ENCODE data around the gene CNTN2. TPM values are rescaled to one million over a fixed set of nuclear protein-coding genes. Genes with fewer than 3 reads are reported as not detected.

The CNTN2 gene
- not detected for total RNA-seq

GRCh38 chr1:205042911-205043806, at the start of gene CNTN2:
Gene CNTN2 (plus strand): TSS chr1:205043212. CDS start chr1:205053186, 9,974 bp downstream.
- ATAC-seq: no peak
- Mint-ChIP-seq H3K27me3 (peaks cover 11 to 23% of the 10 kb centered on the region in 2 donors), H3K36me3 (no peaks in the 10 kb centered on the region), H3K4me3 (no peak within 1 kb of the TSS), H3K9me3 (no peaks in the 10 kb centered on the region), H3K4me1 (ENCODE audit: low read depth in 2 of 2) (no peaks in the 10 kb centered on the region), H3K27ac (no peak within 1 kb of the TSS)
- no peak for DNase-seq (ENCODE audit: low spot score)

GRCh38 chr1:204994086-204994862, 48.7 kb upstream of the CNTN2 start:
- no peak overlapping the region for H3K4me3 Mint-ChIP-seq
- no peak for ATAC-seq
- no peak overlapping the region for H3K27ac Mint-ChIP-seq
- no peak for DNase-seq (ENCODE audit: low spot score)
- H3K9me3 Mint-ChIP-seq: no peaks in the 10 kb centered on the region
- H3K4me1 Mint-ChIP-seq (ENCODE audit: low read depth in 2 of 2): peaks cover 0 to 13% of the 10 kb centered on the region in 2 donors
- H3K36me3 Mint-ChIP-seq: no peaks in the 10 kb centered on the region
- peaks cover 5 to 11% of the 10 kb centered on the region in 2 donors for H3K27me3 Mint-ChIP-seq

- Mint-ChIP-seq H3K9me3 (no peaks in the 10 kb centered on the region), H3K27me3 (peaks cover 7 to 19% of the 10 kb centered on the region in 2 donors), H3K27ac (no peak overlapping the region), H3K4me3 (no peak overlapping the region), H3K4me1 (ENCODE audit: low read depth in 2 of 2) (peaks cover 0 to 11% of the 10 kb centered on the region in 2 donors), H3K36me3 (no peaks in the 10 kb centered on the region)
- DNase-seq (ENCODE audit: low spot score) (no peak), ATAC-seq (no peak)
These were observed 46.0 kb upstream of the CNTN2 start for GRCh38 chr1:204996981-204997380.

- ATAC-seq (no peak), DNase-seq (ENCODE audit: low spot score) (no peak)
- H3K9me3 Mint-ChIP-seq: no peaks in the 10 kb centered on the region
- no peak overlapping the region for H3K4me3 Mint-ChIP-seq
- peaks cover 0 to 4% of the 10 kb centered on the region in 2 donors for H3K4me1 Mint-ChIP-seq (ENCODE audit: low read depth in 2 of 2)
- H3K27me3 Mint-ChIP-seq: peaks cover 7 to 19% of the 10 kb centered on the region in 2 donors
- H3K27ac Mint-ChIP-seq: no peak overlapping the region
- H3K36me3 Mint-ChIP-seq: no peaks in the 10 kb centered on the region
These were observed 45.2 kb upstream of the CNTN2 start for GRCh38 chr1:204997591-204998355.

- no peaks in the 10 kb centered on the region for H3K4me1 Mint-ChIP-seq (ENCODE audit: low read depth in 2 of 2)
- H3K27me3 Mint-ChIP-seq: peaks cover 5 to 11% of the 10 kb centered on the region in 2 donors
- H3K4me3 Mint-ChIP-seq: no peak overlapping the region
- H3K36me3 Mint-ChIP-seq: no peaks in the 10 kb centered on the region
- H3K27ac Mint-ChIP-seq: no peak overlapping the region
- DNase-seq (ENCODE audit: low spot score) (no peak), ATAC-seq (no peak)
- no peaks in the 10 kb centered on the region for H3K9me3 Mint-ChIP-seq
These were observed 41.9 kb upstream of the CNTN2 start for GRCh38 chr1:205001162-205001561.

GRCh38 chr1:205002705-205003104, 40.3 kb upstream of the CNTN2 start:
- DNase-seq (ENCODE audit: low spot score) (no peak), ATAC-seq (no peak)
- Mint-ChIP-seq H3K4me1 (ENCODE audit: low read depth in 2 of 2) (no peaks in the 10 kb centered on the region), H3K9me3 (no peaks in the 10 kb centered on the region), H3K27ac (no peak overlapping the region), H3K4me3 (no peak overlapping the region), H3K36me3 (no peaks in the 10 kb centered on the region), H3K27me3 (peaks cover 7 to 15% of the 10 kb centered on the region in 2 donors)

GRCh38 chr1:205003358-205004131, 39.5 kb upstream of the CNTN2 start:
- DNase-seq (ENCODE audit: low spot score) (no peak), ATAC-seq (no peak)
- Mint-ChIP-seq H3K27ac (no peak overlapping the region), H3K9me3 (no peaks in the 10 kb centered on the region), H3K4me1 (ENCODE audit: low read depth in 2 of 2) (no peaks in the 10 kb centered on the region), H3K36me3 (no peaks in the 10 kb centered on the region), H3K4me3 (no peak overlapping the region), H3K27me3 (peaks cover 7 to 15% of the 10 kb centered on the region in 2 donors)

GRCh38 chr1:205004351-205004750, 38.7 kb upstream of the CNTN2 start:
- Mint-ChIP-seq H3K9me3 (no peaks in the 10 kb centered on the region), H3K4me3 (no peak overlapping the region), H3K36me3 (no peaks in the 10 kb centered on the region), H3K4me1 (ENCODE audit: low read depth in 2 of 2) (no peaks in the 10 kb centered on the region), H3K27me3 (peaks cover 7 to 15% of the 10 kb centered on the region in 2 donors), H3K27ac (no peak overlapping the region)
- ATAC-seq: no peak
- no peak for DNase-seq (ENCODE audit: low spot score)

- H3K4me3 Mint-ChIP-seq: no peak overlapping the region
- no peak for DNase-seq (ENCODE audit: low spot score)
- H3K27ac Mint-ChIP-seq: no peak overlapping the region
- H3K4me1 Mint-ChIP-seq (ENCODE audit: low read depth in 2 of 2): no peaks in the 10 kb centered on the region
- ATAC-seq: no peak
- no peaks in the 10 kb centered on the region for H3K36me3 Mint-ChIP-seq
- H3K9me3 Mint-ChIP-seq: no peaks in the 10 kb centered on the region
- H3K27me3 Mint-ChIP-seq: peaks cover 2 to 7% of the 10 kb centered on the region in 2 donors
These were observed 34.1 kb upstream of the CNTN2 start for GRCh38 chr1:205008896-205009295.

GRCh38 chr1:205009670-205010069, 33.3 kb upstream of the CNTN2 start:
- Mint-ChIP-seq H3K4me1 (ENCODE audit: low read depth in 2 of 2) (no peaks in the 10 kb centered on the region), H3K27me3 (peaks cover 2 to 7% of the 10 kb centered on the region in 2 donors), H3K27ac (no peak overlapping the region), H3K9me3 (no peaks in the 10 kb centered on the region), H3K4me3 (no peak overlapping the region), H3K36me3 (no peaks in the 10 kb centered on the region)
- no peak for ATAC-seq
- DNase-seq (ENCODE audit: low spot score): no peak

GRCh38 chr1:205012391-205013140, 30.4 kb upstream of the CNTN2 start:
- H3K27me3 Mint-ChIP-seq: peaks cover 0 to 4% of the 10 kb centered on the region in 2 donors
- H3K9me3 Mint-ChIP-seq: no peaks in the 10 kb centered on the region
- DNase-seq (ENCODE audit: low spot score): no peak
- H3K4me1 Mint-ChIP-seq (ENCODE audit: low read depth in 2 of 2): no peaks in the 10 kb centered on the region
- no peak overlapping the region for H3K27ac Mint-ChIP-seq
- no peaks in the 10 kb centered on the region for H3K36me3 Mint-ChIP-seq
- ATAC-seq: no peak
- no peak overlapping the region for H3K4me3 Mint-ChIP-seq

GRCh38 chr1:205013683-205014367, 29.2 kb upstream of the CNTN2 start:
- Mint-ChIP-seq H3K27me3 (peaks cover 0 to 3% of the 10 kb centered on the region in 2 donors), H3K9me3 (no peaks in the 10 kb centered on the region), H3K4me1 (ENCODE audit: low read depth in 2 of 2) (no peaks in the 10 kb centered on the region), H3K27ac (no peak overlapping the region), H3K4me3 (no peak overlapping the region), H3K36me3 (no peaks in the 10 kb centered on the region)
- ATAC-seq (no peak), DNase-seq (ENCODE audit: low spot score) (no peak)

Data from natural killer cell treated with Interleukin-12 subunit alpha and Interleukin-12 subunit beta and Interleukin-15 and Interleukin-18, amount 100 ng/mL, for 72 hours (primary cell).